Keratinocyte (primary cell): ENCODE data around the gene SASH1. TPM values are rescaled to one million over a fixed set of nuclear protein-coding genes. Genes with fewer than 3 reads are reported as not detected.

Experiments
- DNase-seq: peaks from one replicate; pipeline ENCODE4 v3.0.0-alpha.2; 2011; ENCODE audit warnings: low read depth, missing footprints, low spot score
- FAIRE-seq: peaks from 2 replicates; lab custom pipeline; 2011; peaks lifted over from hg19 to GRCh38; lab: Jason Lieb, UNC
- H2AFZ ChIP-seq: 2 replicates; pipeline ENCODE4 v1.6.0; 2012; ENCODE audit warnings: low read length, control low read depth, inconsistent platforms; ENCODE audit not compliant: control insufficient read depth
- H3K27ac ChIP-seq: 2 replicates; pipeline ENCODE4 v1.5.1; 2011; ENCODE audit warnings: low read length; ENCODE audit not compliant: control insufficient read depth, insufficient read depth
- H3K27me3 ChIP-seq: 3 replicates; pipeline ENCODE4 v1.6.0; 2011; ENCODE audit warnings: low read length; ENCODE audit not compliant: control insufficient read depth, insufficient read depth; ENCODE audit errors: extremely low read depth
- H3K36me3 ChIP-seq, 2 experiments: 2 replicates in 1 of 2; 3 replicates in 1 of 2; pipeline ENCODE4 v1.5.1; 2011; ENCODE audit warnings: low read length in 2 of 2, mild to moderate bottlenecking in 1 of 2; ENCODE audit not compliant: control insufficient read depth in 2 of 2, insufficient read depth in 2 of 2; ENCODE audit errors: extremely low read depth in 1 of 2
- H3K4me1 ChIP-seq: 3 replicates; pipeline ENCODE4 v1.5.1; 2011; ENCODE audit warnings: low read length; ENCODE audit not compliant: control insufficient read depth, insufficient read depth; ENCODE audit errors: extremely low read depth
- H3K4me2 ChIP-seq: 3 replicates; pipeline ENCODE4 v1.6.0; 2011; ENCODE audit warnings: low read depth, low read length; ENCODE audit not compliant: control insufficient read depth, insufficient read depth; ENCODE audit errors: extremely low read depth
- H3K4me3 ChIP-seq, 3 experiments: fragments of 200-600 bp in 1 of 3; sonication (generic) in 1 of 3; 2 replicates in 2 of 3; 3 replicates in 1 of 3; pipeline ENCODE4 v1.5.1; 2011 to 2016; ENCODE audit warnings: low read length in 3 of 3, mild to moderate bottlenecking in 3 of 3, control low read depth in 2 of 3, inconsistent platforms in 1 of 3, low read depth in 1 of 3, mixed read lengths in 1 of 3, mixed run types in 1 of 3, moderate library complexity in 1 of 3; ENCODE audit not compliant: control insufficient read depth in 2 of 3, insufficient read depth in 2 of 3; ENCODE audit errors: extremely low read depth in 1 of 3
- H3K79me2 ChIP-seq: 2 replicates; pipeline ENCODE4 v1.6.0; 2012; ENCODE audit warnings: low read length; ENCODE audit not compliant: control insufficient read depth, insufficient read depth
- H3K9ac ChIP-seq: 3 replicates; pipeline ENCODE4 v1.6.0; 2011; ENCODE audit warnings: low read length; ENCODE audit not compliant: control insufficient read depth, insufficient read depth; ENCODE audit errors: extremely low read depth
- H3K9me1 ChIP-seq: 3 replicates; pipeline ENCODE4 v1.6.0; 2011; ENCODE audit warnings: low read length; ENCODE audit not compliant: control insufficient read depth, insufficient read depth; ENCODE audit errors: extremely low read depth
- H3K9me3 ChIP-seq: 2 replicates; pipeline ENCODE4 v1.5.1; 2012; ENCODE audit warnings: low read depth, low read length; ENCODE audit not compliant: control insufficient read depth
- H4K20me1 ChIP-seq: 3 replicates; pipeline ENCODE4 v1.6.0; 2011; ENCODE audit warnings: low read length; ENCODE audit not compliant: control insufficient read depth, insufficient read depth; ENCODE audit errors: extremely low read depth
- EZH2 ChIP-seq: IDR thresholded peaks from one replicate; pipeline ENCODE4 v1.6.1; 2012; ENCODE audit warnings: inconsistent platforms, mild to moderate bottlenecking, low read length, moderate library complexity
- dilution Hi-C: fragments of 300-500 bp; cut with MboI; formaldehyde crosslinking; loops from one replicate; pipeline ENCODE4 v1.7.0; 2020; ENCODE audit warnings: low sequenced_read_pairs; ENCODE audit not compliant: extremely low pct_ligation_motif_present
- polyA plus RNA-seq, 5 experiments: library from polyadenylated mRNA; depleted of rRNA in 3 of 5; stranded (reverse) in 3 of 5; stranded (forward) in 1 of 5; unstranded in 1 of 5; fragments of >200 nt; gene quantifications; 1 replicate in 1 of 5; 2 replicates in 3 of 5; 3 replicates in 1 of 5; pipeline versions ENCODE4 v1.2.1 to v1.2.3, GENCODE V29; 2011 to 2012; ENCODE audit warnings: missing spikeins in 2 of 5, low read depth in 1 of 5, low replicate concordance in 1 of 5
- TF ChIP-seq, protein P1 (sequence below), 3 experiments: IDR thresholded peaks in 1 of 3; conservative IDR thresholded peaks in 1 of 3; optimal IDR thresholded peaks in 1 of 3; 2 replicates in 2 of 3; 3 replicates in 1 of 3; pipeline versions ENCODE3 to v1.5.1; 2011; ENCODE audit warnings: low read length in 3 of 3, mild to moderate bottlenecking in 3 of 3, moderate library complexity in 2 of 3, control low read depth in 1 of 3, inconsistent platforms in 1 of 3; ENCODE audit not compliant: insufficient read depth in 2 of 3; ENCODE audit errors: extremely low read depth in 1 of 3

The SASH1 gene
- polyA plus RNA-seq, 1 donor (not counting 4 experiments of a cell fraction or from before 2014, with no cell fraction given), result 4.4 TPM

DNA sequence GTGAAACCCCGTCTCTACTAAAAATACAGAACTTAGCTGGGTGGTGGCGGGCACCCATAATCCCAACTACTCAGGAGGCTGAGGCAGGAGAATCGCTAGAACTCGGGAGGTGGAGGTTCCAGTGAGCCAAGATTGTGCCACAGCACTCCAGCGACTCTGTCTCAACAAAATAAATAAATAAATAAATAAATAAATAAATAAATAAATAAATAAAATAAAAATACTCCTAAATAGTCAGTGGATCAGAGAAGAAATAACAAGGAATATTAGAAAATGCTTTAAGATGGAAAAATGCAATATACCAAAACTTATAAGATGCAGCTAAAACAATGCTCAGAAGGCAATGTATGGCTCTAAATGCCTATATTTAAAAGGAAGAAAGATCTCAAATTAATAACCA is 39.0 kb upstream of the SASH1 start:
- H4K20me1 ChIP-seq, result no peaks in the 10 kb centered on the region
- no peaks in the 10 kb centered on the region for H3K4me1 ChIP-seq
- H3K36me3 ChIP-seq, result no peaks in the 10 kb centered on the region
- H2AFZ ChIP-seq, result no peak overlapping the region
- H3K79me2 ChIP-seq, result no peaks in the 10 kb centered on the region
- DNase-seq (no peak), FAIRE-seq (no peak)
- TF ChIP-seq EZH2, result no peak
- TF ChIP-seq, protein P1, sequence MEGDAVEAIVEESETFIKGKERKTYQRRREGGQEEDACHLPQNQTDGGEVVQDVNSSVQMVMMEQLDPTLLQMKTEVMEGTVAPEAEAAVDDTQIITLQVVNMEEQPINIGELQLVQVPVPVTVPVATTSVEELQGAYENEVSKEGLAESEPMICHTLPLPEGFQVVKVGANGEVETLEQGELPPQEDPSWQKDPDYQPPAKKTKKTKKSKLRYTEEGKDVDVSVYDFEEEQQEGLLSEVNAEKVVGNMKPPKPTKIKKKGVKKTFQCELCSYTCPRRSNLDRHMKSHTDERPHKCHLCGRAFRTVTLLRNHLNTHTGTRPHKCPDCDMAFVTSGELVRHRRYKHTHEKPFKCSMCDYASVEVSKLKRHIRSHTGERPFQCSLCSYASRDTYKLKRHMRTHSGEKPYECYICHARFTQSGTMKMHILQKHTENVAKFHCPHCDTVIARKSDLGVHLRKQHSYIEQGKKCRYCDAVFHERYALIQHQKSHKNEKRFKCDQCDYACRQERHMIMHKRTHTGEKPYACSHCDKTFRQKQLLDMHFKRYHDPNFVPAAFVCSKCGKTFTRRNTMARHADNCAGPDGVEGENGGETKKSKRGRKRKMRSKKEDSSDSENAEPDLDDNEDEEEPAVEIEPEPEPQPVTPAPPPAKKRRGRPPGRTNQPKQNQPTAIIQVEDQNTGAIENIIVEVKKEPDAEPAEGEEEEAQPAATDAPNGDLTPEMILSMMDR (optimal IDR thresholded peaks at IDR 0.05 in 1 of 3, IDR thresholded peaks at IDR 0.05 in 1 of 3, conservative IDR thresholded peaks at IDR 0.05 in 1 of 3; ENCODE audit: extremely low read depth in 1 of 3, insufficient read depth in 2 of 3, low read length in 3 of 3), result no peak
- no peak overlapping the region for H3K27ac ChIP-seq
- no peak overlapping the region for H3K9ac ChIP-seq
- H3K9me3 ChIP-seq, result no peaks in the 10 kb centered on the region
- no peaks in the 10 kb centered on the region for H3K9me1 ChIP-seq
- no peaks in the 10 kb centered on the region for H3K27me3 ChIP-seq
- dilution Hi-C loops, result no loop called here
- no peak overlapping the region for H3K4me2 ChIP-seq
- no peak overlapping the region for H3K4me3 ChIP-seq

GRCh38 chr6:148304976-148305375 is 37.7 kb upstream of the SASH1 start:
- Histone ChIP-seq H3K4me2 (no peak overlapping the region), H3K27ac (no peak overlapping the region), H4K20me1 (no peaks in the 10 kb centered on the region), H2AFZ (no peak overlapping the region), H3K4me1 (no peaks in the 10 kb centered on the region), H3K9me3 (no peaks in the 10 kb centered on the region), H3K9me1 (no peaks in the 10 kb centered on the region), H3K79me2 (no peaks in the 10 kb centered on the region), H3K36me3 (no peaks in the 10 kb centered on the region), H3K4me3 (no peak overlapping the region), H3K27me3 (no peaks in the 10 kb centered on the region), H3K9ac (no peak overlapping the region)
- TF ChIP-seq, protein P1 (optimal IDR thresholded peaks at IDR 0.05 in 1 of 3, IDR thresholded peaks at IDR 0.05 in 1 of 3, conservative IDR thresholded peaks at IDR 0.05 in 1 of 3; ENCODE audit: extremely low read depth in 1 of 3, insufficient read depth in 2 of 3, low read length in 3 of 3), result no peak
- no peak for TF ChIP-seq EZH2
- FAIRE-seq (no peak), DNase-seq (no peak)
- dilution Hi-C loops, result no loop called here
